DOHH2 (cell line): ENCODE data around the gene ZNF17.

Experiments
- EZH2phosphoT487 ChIP-seq: fragments of 200-600 bp; sonication (generic); IDR thresholded peaks from 2 replicates; pipeline ENCODE4 v1.6.1; 2017; ENCODE audit warnings: borderline replicate concordance, mild to moderate bottlenecking, antibody characterized with exemption, low read length, moderate library complexity, mixed read lengths
- TF ChIP-seq, protein P1 (sequence below): fragments of 200-600 bp; sonication (generic); IDR thresholded peaks from one replicate; pipeline ENCODE4 v1.5.1; 2014; ENCODE audit warnings: antibody characterized with exemption, mild to moderate bottlenecking, low read depth, low read length; ENCODE audit not compliant: poor library complexity, severe bottlenecking

DNA sequence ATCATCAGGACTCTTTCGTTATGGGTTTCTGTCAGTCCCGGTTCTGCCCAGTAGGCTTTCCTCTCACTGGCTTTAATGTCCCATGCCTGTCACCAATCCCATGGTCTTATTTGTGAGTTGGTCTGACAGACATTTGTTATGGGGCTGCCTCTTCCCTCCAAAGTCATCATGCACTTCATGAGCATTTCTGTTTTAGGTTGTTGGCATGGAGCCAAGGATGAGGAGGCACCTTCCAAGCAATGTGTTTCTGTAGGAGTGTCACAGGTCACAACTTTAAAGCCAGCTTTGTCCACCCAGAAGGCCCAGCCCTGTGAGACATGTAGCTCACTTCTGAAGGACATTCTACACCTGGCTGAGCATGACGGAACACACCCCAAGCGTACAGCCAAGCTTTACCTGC lies 8.5 kb downstream of the ZNF17 start:
- TF ChIP-seq, protein P1, sequence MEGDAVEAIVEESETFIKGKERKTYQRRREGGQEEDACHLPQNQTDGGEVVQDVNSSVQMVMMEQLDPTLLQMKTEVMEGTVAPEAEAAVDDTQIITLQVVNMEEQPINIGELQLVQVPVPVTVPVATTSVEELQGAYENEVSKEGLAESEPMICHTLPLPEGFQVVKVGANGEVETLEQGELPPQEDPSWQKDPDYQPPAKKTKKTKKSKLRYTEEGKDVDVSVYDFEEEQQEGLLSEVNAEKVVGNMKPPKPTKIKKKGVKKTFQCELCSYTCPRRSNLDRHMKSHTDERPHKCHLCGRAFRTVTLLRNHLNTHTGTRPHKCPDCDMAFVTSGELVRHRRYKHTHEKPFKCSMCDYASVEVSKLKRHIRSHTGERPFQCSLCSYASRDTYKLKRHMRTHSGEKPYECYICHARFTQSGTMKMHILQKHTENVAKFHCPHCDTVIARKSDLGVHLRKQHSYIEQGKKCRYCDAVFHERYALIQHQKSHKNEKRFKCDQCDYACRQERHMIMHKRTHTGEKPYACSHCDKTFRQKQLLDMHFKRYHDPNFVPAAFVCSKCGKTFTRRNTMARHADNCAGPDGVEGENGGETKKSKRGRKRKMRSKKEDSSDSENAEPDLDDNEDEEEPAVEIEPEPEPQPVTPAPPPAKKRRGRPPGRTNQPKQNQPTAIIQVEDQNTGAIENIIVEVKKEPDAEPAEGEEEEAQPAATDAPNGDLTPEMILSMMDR = no peak
- TF ChIP-seq EZH2phosphoT487 = no peak
